ENCODE measurements around the gene GXYLT1. TPM values are rescaled to one million over a fixed set of nuclear protein-coding genes. Genes with fewer than 3 reads are reported as not detected.

GXYLT1 gene
- total and polyA plus RNA-seq, 2 experiments from 2014 or later = 3.9 to 13.4 TPM

DNA sequence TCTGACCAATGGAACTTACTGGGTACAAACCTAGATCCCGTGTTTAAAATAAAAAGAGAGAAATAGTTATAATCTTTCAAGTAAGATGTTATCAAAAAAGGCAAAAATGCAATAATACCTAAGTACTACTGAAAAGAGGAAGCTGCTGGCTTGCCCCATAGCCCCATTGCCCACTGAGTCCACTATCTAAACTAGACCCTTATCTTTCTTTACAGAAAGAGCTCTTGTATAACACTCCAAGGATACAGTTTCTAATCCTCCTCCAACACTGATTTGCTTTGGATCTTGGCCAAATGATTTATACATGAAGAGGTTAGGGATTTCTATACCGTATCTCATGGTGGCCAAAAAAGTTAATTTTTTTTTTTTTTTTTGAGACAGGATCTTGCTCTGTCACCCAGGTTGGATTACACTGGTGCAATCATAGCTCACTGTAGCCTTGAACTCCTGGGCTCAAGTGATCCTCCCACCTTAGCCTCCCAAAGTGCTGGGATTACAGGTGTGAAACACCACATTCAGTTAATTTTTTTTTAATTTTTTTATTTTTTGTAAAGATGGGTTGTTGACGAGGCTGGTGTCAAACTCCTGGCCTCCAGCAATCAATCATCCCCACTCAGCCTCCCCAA lies 2.6 kb downstream of the GXYLT1 start (continued):
- no peak for TF ChIP-seq ZNF331 (CRISPR knock-in tag; IDR thresholded peaks at IDR 0.05; ENCODE audit: low read depth)
- no peak for TF ChIP-seq POLR2AphosphoS5 (IDR thresholded peaks at IDR 0.05; ENCODE audit: low read depth)
- no peak for TF ChIP-seq EZH2phosphoT487 (IDR thresholded peaks at IDR 0.05; ENCODE audit: unreplicated experiment)
- TF ChIP-seq, protein P1, sequence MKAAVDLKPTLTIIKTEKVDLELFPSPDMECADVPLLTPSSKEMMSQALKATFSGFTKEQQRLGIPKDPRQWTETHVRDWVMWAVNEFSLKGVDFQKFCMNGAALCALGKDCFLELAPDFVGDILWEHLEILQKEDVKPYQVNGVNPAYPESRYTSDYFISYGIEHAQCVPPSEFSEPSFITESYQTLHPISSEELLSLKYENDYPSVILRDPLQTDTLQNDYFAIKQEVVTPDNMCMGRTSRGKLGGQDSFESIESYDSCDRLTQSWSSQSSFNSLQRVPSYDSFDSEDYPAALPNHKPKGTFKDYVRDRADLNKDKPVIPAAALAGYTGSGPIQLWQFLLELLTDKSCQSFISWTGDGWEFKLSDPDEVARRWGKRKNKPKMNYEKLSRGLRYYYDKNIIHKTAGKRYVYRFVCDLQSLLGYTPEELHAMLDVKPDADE (IDR thresholded peaks at IDR 0.05) = no peak
- TF ChIP-seq ZNF114 (CRISPR knock-in tag; IDR thresholded peaks at IDR 0.05) = no peak

DNA sequence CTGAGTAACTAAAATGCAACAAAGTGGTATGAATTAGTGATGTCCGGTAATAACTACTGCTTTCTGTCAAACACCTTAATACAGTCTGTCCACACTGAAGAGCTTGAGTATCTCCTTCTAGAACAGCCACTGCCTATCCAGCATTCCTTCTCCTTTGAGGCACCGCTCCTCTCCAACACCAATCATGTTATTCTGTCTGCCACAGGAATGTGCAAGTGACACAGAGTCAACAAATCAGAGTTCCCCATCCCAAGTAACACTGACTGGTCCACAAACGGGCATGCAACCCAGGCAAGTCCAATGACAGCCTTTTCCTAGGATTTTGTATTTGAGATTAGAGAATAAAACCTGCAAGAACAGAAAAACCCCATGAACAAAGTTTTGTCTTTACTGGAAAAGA lies 3.8 kb downstream of the GXYLT1 start:
- Histone ChIP-seq H3K27ac (ENCODE audit: low read depth) (no peak overlapping the region), H3F3A (replicated peaks; ENCODE audit: low read depth) (peaks cover 9% of the 10 kb centered on the region; the same call in 1 of the 2 replicates), H3K9me2 (ENCODE audit: insufficient read depth) (no peaks in the 10 kb centered on the region), H3K4me1 (ENCODE audit: insufficient read depth) (peaks cover 14% of the 10 kb centered on the region), H3K4me2 (no peak overlapping the region), H3K79me2 (replicated peaks; ENCODE audit: insufficient read depth) (peaks cover 73% of the 10 kb centered on the region), H2AFZ (no peak overlapping the region), H3K36me3 (ENCODE audit: insufficient read depth) (no peaks in the 10 kb centered on the region), H4K20me1 (replicated peaks; ENCODE audit: insufficient read depth) (peaks cover 21% of the 10 kb centered on the region), H3K27me3 (ENCODE audit: insufficient read depth) (peaks cover 38% of the 10 kb centered on the region), H3K4me3 (no peak overlapping the region)
- peaks cover 19% of the 10 kb centered on the region for H3K4me1 Mint-ChIP-seq
- H3K4me3 Mint-ChIP-seq = no peak overlapping the region
- H3K9me3 Mint-ChIP-seq = no peaks in the 10 kb centered on the region; the same call in 2 of the 3 replicates
- DNase-seq (ENCODE audit: low spot score) (no peak), ATAC-seq (no peak)
- H3K27ac Mint-ChIP-seq = no peak overlapping the region
- peaks cover 6% of the 10 kb centered on the region for H3K27me3 Mint-ChIP-seq (ENCODE audit: insufficient read depth, low read depth, poor library complexity)
- H3K36me3 Mint-ChIP-seq (ENCODE audit: low read depth) = no peaks in the 10 kb centered on the region; the same call in 2 of the 3 replicates
- TF ChIP-seq, protein P2, sequence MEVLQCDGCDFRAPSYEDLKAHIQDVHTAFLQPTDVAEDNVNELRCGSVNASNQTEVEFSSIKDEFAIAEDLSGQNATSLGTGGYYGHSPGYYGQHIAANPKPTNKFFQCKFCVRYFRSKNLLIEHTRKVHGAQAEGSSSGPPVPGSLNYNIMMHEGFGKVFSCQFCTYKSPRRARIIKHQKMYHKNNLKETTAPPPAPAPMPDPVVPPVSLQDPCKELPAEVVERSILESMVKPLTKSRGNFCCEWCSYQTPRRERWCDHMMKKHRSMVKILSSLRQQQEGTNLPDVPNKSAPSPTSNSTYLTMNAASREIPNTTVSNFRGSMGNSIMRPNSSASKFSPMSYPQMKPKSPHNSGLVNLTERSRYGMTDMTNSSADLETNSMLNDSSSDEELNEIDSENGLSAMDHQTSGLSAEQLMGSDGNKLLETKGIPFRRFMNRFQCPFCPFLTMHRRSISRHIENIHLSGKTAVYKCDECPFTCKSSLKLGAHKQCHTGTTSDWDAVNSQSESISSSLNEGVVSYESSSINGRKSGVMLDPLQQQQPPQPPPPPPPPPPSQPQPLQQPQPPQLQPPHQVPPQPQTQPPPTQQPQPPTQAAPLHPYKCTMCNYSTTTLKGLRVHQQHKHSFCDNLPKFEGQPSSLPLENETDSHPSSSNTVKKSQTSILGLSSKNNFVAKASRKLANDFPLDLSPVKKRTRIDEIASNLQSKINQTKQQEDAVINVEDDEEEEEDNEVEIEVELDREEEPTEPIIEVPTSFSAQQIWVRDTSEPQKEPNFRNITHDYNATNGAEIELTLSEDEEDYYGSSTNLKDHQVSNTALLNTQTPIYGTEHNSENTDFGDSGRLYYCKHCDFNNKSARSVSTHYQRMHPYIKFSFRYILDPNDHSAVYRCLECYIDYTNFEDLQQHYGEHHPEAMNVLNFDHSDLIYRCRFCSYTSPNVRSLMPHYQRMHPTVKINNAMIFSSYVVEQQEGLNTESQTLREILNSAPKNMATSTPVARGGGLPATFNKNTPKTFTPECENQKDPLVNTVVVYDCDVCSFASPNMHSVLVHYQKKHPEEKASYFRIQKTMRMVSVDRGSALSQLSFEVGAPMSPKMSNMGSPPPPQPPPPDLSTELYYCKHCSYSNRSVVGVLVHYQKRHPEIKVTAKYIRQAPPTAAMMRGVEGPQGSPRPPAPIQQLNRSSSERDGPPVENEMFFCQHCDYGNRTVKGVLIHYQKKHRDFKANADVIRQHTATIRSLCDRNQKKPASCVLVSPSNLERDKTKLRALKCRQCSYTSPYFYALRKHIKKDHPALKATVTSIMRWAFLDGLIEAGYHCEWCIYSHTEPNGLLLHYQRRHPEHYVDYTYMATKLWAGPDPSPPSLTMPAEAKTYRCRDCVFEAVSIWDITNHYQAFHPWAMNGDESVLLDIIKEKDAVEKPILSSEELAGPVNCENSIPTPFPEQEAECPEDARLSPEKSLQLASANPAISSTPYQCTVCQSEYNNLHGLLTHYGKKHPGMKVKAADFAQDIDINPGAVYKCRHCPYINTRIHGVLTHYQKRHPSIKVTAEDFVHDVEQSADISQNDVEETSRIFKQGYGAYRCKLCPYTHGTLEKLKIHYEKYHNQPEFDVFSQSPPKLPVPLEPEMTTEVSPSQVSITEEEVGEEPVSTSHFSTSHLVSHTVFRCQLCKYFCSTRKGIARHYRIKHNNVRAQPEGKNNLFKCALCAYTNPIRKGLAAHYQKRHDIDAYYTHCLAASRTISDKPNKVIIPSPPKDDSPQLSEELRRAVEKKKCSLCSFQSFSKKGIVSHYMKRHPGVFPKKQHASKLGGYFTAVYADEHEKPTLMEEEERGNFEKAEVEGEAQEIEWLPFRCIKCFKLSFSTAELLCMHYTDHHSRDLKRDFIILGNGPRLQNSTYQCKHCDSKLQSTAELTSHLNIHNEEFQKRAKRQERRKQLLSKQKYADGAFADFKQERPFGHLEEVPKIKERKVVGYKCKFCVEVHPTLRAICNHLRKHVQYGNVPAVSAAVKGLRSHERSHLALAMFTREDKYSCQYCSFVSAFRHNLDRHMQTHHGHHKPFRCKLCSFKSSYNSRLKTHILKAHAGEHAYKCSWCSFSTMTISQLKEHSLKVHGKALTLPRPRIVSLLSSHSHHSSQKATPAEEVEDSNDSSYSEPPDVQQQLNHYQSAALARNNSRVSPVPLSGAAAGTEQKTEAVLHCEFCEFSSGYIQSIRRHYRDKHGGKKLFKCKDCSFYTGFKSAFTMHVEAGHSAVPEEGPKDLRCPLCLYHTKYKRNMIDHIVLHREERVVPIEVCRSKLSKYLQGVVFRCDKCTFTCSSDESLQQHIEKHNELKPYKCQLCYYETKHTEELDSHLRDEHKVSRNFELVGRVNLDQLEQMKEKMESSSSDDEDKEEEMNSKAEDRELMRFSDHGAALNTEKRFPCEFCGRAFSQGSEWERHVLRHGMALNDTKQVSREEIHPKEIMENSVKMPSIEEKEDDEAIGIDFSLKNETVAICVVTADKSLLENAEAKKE (CRISPR knock-in tag; IDR thresholded peaks at IDR 0.05) = no peak
- TF ChIP-seq, protein P1 (IDR thresholded peaks at IDR 0.05) = no peak
- no peak for TF ChIP-seq ZNF331 (CRISPR knock-in tag; IDR thresholded peaks at IDR 0.05; ENCODE audit: low read depth)
- TF ChIP-seq, protein P3, sequence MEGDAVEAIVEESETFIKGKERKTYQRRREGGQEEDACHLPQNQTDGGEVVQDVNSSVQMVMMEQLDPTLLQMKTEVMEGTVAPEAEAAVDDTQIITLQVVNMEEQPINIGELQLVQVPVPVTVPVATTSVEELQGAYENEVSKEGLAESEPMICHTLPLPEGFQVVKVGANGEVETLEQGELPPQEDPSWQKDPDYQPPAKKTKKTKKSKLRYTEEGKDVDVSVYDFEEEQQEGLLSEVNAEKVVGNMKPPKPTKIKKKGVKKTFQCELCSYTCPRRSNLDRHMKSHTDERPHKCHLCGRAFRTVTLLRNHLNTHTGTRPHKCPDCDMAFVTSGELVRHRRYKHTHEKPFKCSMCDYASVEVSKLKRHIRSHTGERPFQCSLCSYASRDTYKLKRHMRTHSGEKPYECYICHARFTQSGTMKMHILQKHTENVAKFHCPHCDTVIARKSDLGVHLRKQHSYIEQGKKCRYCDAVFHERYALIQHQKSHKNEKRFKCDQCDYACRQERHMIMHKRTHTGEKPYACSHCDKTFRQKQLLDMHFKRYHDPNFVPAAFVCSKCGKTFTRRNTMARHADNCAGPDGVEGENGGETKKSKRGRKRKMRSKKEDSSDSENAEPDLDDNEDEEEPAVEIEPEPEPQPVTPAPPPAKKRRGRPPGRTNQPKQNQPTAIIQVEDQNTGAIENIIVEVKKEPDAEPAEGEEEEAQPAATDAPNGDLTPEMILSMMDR (conservative IDR thresholded peaks at IDR 0.05; ENCODE audit: low read depth in 2 of 2) = no peak
- TF ChIP-seq ZNF114 (CRISPR knock-in tag; IDR thresholded peaks at IDR 0.05) = no peak
- TF ChIP-seq STAT1 (IDR thresholded peaks at IDR 0.05; ENCODE audit: unreplicated experiment) = no peak
- TF ChIP-seq NANOG (IDR thresholded peaks at IDR 0.05; ENCODE audit: borderline replicate concordance) = no peak
- TF ChIP-seq JUNB (IDR thresholded peaks at IDR 0.05; ENCODE audit: unreplicated experiment) = no peak
- no peak for TF ChIP-seq CREB1 (CRISPR knock-in tag; IDR thresholded peaks at IDR 0.05; ENCODE audit: low read depth)
- no peak for TF ChIP-seq POLR2AphosphoS5 (IDR thresholded peaks at IDR 0.05; ENCODE audit: low read depth)
- TF ChIP-seq EZH2 (IDR thresholded peaks at IDR 0.05; ENCODE audit: low read depth, unreplicated experiment) = no peak
- TF ChIP-seq EZH2phosphoT487 (IDR thresholded peaks at IDR 0.05; ENCODE audit: unreplicated experiment) = no peak
